ENCODE measurements around the gene PDHA1.

DNA sequence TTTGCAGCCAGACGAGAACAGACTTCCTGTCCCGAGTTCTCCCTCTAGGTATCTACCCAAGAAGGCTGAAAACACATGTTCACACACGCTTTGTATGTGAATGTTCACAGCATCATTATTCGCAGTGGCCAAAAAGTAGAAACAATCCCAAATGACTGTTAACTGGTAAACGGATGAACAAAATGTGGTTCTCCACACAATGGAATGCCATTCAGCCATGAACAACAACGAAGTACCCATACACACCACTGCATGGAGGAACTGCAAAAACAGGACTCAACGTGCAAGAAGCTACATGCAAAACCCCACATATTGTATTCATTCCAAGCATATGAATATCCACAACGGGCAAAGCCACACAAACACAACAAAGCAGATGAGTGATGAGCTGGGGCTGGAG is 45.0 kb downstream of the PDHA1 start:
- TF ChIP-seq, protein P1, sequence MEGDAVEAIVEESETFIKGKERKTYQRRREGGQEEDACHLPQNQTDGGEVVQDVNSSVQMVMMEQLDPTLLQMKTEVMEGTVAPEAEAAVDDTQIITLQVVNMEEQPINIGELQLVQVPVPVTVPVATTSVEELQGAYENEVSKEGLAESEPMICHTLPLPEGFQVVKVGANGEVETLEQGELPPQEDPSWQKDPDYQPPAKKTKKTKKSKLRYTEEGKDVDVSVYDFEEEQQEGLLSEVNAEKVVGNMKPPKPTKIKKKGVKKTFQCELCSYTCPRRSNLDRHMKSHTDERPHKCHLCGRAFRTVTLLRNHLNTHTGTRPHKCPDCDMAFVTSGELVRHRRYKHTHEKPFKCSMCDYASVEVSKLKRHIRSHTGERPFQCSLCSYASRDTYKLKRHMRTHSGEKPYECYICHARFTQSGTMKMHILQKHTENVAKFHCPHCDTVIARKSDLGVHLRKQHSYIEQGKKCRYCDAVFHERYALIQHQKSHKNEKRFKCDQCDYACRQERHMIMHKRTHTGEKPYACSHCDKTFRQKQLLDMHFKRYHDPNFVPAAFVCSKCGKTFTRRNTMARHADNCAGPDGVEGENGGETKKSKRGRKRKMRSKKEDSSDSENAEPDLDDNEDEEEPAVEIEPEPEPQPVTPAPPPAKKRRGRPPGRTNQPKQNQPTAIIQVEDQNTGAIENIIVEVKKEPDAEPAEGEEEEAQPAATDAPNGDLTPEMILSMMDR (IDR thresholded peaks at IDR 0.05), result no peak
- TF ChIP-seq POLR2A (IDR thresholded peaks at IDR 0.05), result no peak
- no peak for TF ChIP-seq EP300 (IDR thresholded peaks at IDR 0.05)
